Measurements from ENCODE around the gene PHGDH. TPM values are rescaled to one million over a fixed set of nuclear protein-coding genes. Genes with fewer than 3 reads are reported as not detected.
A peak's percentile ranks its signal among the peaks of the same experiment; 100 is the strongest.

The PHGDH gene
- total and polyA plus RNA-seq, 9 of the 15 experiments (the other 6 are each of a cell fraction or from before 2014, with no cell fraction given): 6.7 to 84.2 (median 36.2) TPM

DNA sequence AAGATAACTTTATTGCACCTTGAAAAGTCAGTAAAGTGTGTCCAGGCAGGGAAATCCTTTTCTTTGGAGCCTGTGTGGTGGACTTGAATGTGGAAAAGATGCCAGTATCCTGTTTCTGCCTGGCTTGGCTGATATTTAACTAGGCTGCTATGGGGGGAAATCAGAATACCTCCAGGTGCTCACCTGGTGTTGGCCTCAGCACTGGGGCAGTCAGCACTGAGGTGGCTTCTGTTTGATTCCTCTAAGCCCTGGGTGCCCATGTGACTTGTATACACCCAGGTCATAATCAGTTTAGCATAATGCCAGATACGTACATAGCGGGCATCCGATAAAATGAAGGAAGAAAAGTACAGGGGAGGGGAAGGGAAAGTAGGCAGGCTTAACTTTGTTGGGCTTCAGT lies 7.2 kb downstream of the PHGDH start:
- TF ChIP-seq PHF21A (IDR thresholded peaks at IDR 0.05; ENCODE audit: borderline replicate concordance, low read depth) (no peak), KAT7 (CRISPR knock-in tag; IDR thresholded peaks at IDR 0.05; ENCODE audit: borderline replicate concordance) (no peak), RBFOX2 (IDR thresholded peaks at IDR 0.05; ENCODE audit: low read depth, low read length) (no peak)
- 70% methylated on average over 3 of the region's 3 CpGs for WGBS (ENCODE audit: insufficient coverage, low coverage, missing lambda C conversion rate)
- intact Hi-C loops (cut with micrococcal nuclease) (no loop called here), in situ Hi-C loops (cut with MboI) (no loop called here)
- no peak overlapping the region for H3K4me3 ChIP-seq
- no peak for ATAC-seq
- H3K79me2 ChIP-seq (ENCODE audit: control insufficient read depth, insufficient read depth, low read length): peaks cover 52% of the 10 kb centered on the region
- peaks cover 0 to 19% of the 10 kb centered on the region in 2 experiments; a peak in 4 of 5 replicates for H3K4me1 ChIP-seq (replicated peaks in 1 of 2; ENCODE audit: control insufficient read depth in 2 of 2, insufficient read depth in 2 of 2, low read length in 2 of 2)
- H3K9me3 ChIP-seq (replicated peaks; ENCODE audit: control insufficient read depth, insufficient read depth, low read depth, low read length): no peaks in the 10 kb centered on the region
- no peak for DNase-seq (ENCODE audit: extremely low read depth in 1 of 4, low spot score in 3 of 4)
- no peak overlapping the region for H2AFZ ChIP-seq (ENCODE audit: low read depth, low read length)
- ChIA-PET CTCF (ENCODE audit: low intra/inter-chr PET ratio) (no interaction called here), POLR2A (no interaction called here)
- peaks cover 13% of the 10 kb centered on the region for H3K36me3 ChIP-seq (ENCODE audit: control insufficient read depth, insufficient read depth, low read length)
- H4K20me1 ChIP-seq (replicated peaks; ENCODE audit: control insufficient read depth, insufficient read depth, low read length): peaks cover 45% of the 10 kb centered on the region
- no peak for FAIRE-seq
- H3K4me2 ChIP-seq (ENCODE audit: insufficient read depth, low read length): no peak overlapping the region
- H3K9me1 ChIP-seq (ENCODE audit: control insufficient read depth, insufficient read depth, low read length): no peaks in the 10 kb centered on the region
- no peak overlapping the region for H3K27ac ChIP-seq (ENCODE audit: extremely low read depth, low read depth, low read length)
- H3K27me3 ChIP-seq (ENCODE audit: control insufficient read depth in 2 of 2, insufficient read depth in 2 of 2, low read length in 2 of 2): no peaks in the 10 kb centered on the region
- BruUV-seq (replicated peaks): no TSS peak
- H3K9ac ChIP-seq (ENCODE audit: insufficient read depth in 1 of 2, low read depth in 2 of 2, low read length in 2 of 2): no peak overlapping the region

- DNase-seq (ENCODE audit: extremely low read depth in 1 of 4, low spot score in 3 of 4) (no peak), FAIRE-seq (no peak), ATAC-seq (no peak)
- Histone ChIP-seq H3K27me3 (ENCODE audit: control insufficient read depth in 2 of 2, insufficient read depth in 2 of 2, low read length in 2 of 2) (no peaks in the 10 kb centered on the region), H2AFZ (ENCODE audit: low read depth, low read length) (no peak overlapping the region), H4K20me1 (replicated peaks; ENCODE audit: control insufficient read depth, insufficient read depth, low read length) (peaks cover 28% of the 10 kb centered on the region; the same call in 1 of the 2 replicates), H3K9me3 (replicated peaks; ENCODE audit: control insufficient read depth, insufficient read depth, low read depth, low read length) (no peaks in the 10 kb centered on the region), H3K27ac (ENCODE audit: extremely low read depth, low read depth, low read length) (no peak overlapping the region), H3K9ac (ENCODE audit: insufficient read depth in 1 of 2, low read depth in 2 of 2, low read length in 2 of 2) (no peak overlapping the region), H3K4me1 (replicated peaks in 1 of 2; ENCODE audit: control insufficient read depth in 2 of 2, insufficient read depth in 2 of 2, low read length in 2 of 2) (peaks cover 0 to 3% of the 10 kb centered on the region in 2 experiments; a peak in 1 of 5 replicates), H3K79me2 (ENCODE audit: control insufficient read depth, insufficient read depth, low read length) (peaks cover 34% of the 10 kb centered on the region; the same call in 2 of the 3 replicates), H3K4me3 (no peak overlapping the region), H3K36me3 (ENCODE audit: control insufficient read depth, insufficient read depth, low read length) (peaks cover 14% of the 10 kb centered on the region), H3K4me2 (ENCODE audit: insufficient read depth, low read length) (no peak overlapping the region), H3K9me1 (ENCODE audit: control insufficient read depth, insufficient read depth, low read length) (no peaks in the 10 kb centered on the region)
- 63% methylated on average over 11 of the region's 11 CpGs for WGBS (ENCODE audit: insufficient coverage, low coverage, missing lambda C conversion rate)
- in situ Hi-C loops (cut with MboI) (no loop called here), intact Hi-C loops (cut with micrococcal nuclease) (no loop called here)
- TF ChIP-seq KAT8 (IDR thresholded peaks at IDR 0.05; ENCODE audit: low read depth) (no peak), RBFOX2 (IDR thresholded peaks at IDR 0.05; ENCODE audit: low read depth, low read length) (0 out of 2 replicates have a peak, but pooled peaks have one; percentile 24)
- CTCF ChIA-PET (ENCODE audit: low intra/inter-chr PET ratio): no interaction called here
- POLR2A ChIA-PET: interaction anchor here (3.3 kb wide), 1 partner anchor 12 kb away, joined by 10 read pairs; no protein-coding TSS in a partner anchor
- BruUV-seq (replicated peaks): no TSS peak
Observed at GRCh38 chr1:119720866-119721440, 9.2 kb downstream of the PHGDH start.

Data from K562 (cell line).